ENCODE measurements around the gene TMEM247.

TMEM247 gene

DNA sequence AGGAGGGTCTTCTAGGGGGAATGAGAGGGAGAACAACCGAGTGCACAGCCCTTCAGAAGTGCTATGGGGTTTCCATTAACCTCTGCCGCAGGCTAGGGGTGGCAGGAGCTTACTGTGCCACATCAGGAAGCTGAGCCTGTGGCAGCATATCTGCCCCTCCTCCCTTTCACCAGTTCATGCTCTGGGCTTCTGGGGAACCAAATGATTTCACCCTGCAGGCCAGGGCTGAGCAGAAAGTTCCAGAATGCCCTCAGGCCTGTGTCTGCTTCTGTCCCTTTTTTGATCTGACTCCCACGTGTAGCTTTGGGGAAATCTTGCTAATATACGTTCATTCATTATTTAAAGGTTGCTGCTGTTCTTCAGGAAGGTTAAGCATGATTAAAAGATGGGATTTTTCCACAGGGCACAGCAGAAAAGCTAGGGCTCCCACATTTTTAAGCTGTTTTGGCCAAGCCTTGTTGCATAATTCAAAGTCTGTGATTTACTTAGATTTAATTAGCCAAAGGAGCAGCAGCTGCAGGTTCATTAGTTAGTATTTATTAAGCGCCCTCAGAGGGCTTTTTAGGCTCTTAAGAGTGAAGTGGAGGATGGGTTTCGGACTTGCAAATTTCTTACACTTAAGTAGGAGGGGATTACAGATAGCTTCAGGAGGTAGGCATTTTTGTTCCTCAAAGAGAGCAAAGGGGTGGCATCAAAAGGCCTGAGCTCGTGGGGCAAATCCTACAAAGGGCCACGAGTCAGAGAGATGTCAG lies 10.2 kb downstream of the TMEM247 start:
- H3K4me1 ChIP-seq (ENCODE audit: insufficient read depth, low read length): peaks cover 27% of the 10 kb centered on the region
- H3K9me3 ChIP-seq (ENCODE audit: control insufficient read depth, insufficient read depth, low read length): no peaks in the 10 kb centered on the region
- H3K36me3 ChIP-seq (ENCODE audit: insufficient read depth, low read length): no peaks in the 10 kb centered on the region
- H3K9ac ChIP-seq (ENCODE audit: low read depth, low read length): no peak overlapping the region

DNA sequence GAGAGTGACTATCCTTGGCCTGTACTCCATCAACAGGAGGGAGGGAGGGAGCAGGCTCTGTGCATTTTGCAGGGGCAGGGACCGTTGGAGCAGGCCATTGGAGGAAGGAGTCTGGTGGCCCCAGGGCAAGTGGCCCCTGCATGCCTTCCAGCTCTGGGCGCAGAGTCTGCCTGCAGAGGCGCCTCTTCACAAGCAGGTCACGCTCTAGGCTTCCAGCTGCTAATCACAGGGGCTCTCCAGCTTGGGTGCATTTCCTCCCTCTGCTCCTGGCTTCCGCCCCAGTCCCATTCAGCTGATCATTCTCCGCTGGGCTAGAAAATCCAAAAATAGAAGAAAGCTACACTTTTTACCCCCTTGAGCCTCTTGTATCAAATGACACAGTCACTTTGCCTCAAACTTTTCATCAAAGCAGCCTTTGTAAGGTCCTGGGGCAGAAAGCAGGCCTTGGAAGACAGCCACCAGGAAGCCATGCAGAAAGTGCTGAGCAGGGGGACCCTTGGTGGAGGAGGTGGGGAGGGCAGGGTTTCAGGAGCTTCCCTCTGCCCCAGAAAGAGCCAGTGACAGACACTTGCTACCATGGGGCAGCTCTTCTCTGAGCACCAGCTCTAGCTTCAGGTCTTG lies 11.3 kb downstream of the TMEM247 start:
- no peak overlapping the region for H3K9ac ChIP-seq (ENCODE audit: low read depth, low read length)
- no peaks in the 10 kb centered on the region for H3K9me3 ChIP-seq (ENCODE audit: control insufficient read depth, insufficient read depth, low read length)
- no peaks in the 10 kb centered on the region for H3K36me3 ChIP-seq (ENCODE audit: insufficient read depth, low read length)
- H3K4me1 ChIP-seq (ENCODE audit: insufficient read depth, low read length): peaks cover 27% of the 10 kb centered on the region

DNA sequence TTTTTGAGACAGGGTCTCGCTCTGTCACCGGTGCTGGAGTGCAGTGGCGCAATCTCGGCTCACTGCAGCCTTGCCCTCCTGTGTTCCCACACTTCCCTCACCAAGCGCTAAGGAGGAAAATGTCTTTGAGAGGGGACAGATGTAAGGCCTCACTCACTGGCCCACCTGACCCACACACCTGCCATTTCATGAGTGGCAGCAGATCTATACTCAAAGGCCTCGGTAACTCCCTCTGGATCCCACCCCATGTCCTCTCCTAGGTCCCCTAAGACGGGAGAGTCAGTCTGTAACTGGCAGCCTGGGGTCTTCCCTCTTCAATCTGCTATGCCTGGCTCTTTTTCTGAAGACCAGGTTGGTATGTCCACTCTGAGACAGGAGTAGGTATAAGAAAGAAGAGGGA lies 12.9 kb downstream of the TMEM247 start:
- H3K9ac ChIP-seq (ENCODE audit: low read depth, low read length): no peak overlapping the region
- no peaks in the 10 kb centered on the region for H3K36me3 ChIP-seq (ENCODE audit: insufficient read depth, low read length)
- no peaks in the 10 kb centered on the region for H3K9me3 ChIP-seq (ENCODE audit: control insufficient read depth, insufficient read depth, low read length)
- peaks cover 27% of the 10 kb centered on the region for H3K4me1 ChIP-seq (ENCODE audit: insufficient read depth, low read length)

DNA sequence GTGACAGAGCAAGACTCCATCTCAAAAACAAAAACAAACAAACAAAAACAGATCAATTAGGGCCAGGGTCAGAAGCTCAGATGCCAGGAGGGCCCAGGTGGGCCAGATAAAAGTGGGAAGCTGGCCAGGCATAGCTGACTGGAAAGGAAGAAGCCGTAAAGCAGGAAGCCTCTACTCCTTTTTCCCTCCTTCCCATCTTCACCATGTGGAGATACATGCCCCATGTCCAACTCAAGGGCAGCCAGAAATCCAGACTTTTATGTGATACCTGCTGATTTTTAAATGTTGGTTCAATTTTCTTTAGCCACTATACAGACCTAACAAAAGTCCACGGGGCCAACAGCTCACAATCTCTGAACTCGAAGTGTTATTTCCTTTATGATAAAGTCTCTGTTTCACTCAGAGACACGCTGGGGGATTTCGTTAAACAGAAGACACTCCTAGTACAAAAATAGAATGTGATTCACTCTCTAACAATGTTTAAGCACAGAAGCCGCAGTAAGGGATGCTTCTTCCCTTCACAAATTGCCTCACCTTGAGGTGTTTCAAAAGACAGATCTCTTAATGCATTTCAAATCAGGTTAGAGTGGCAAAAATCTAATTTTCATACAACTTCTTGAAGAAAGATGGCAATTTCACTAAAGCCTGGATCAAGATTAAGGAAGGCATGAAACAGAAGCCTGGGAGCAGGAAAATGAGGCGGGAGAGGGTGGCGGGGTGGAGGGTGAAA lies 14.0 kb downstream of the TMEM247 start:
- no peaks in the 10 kb centered on the region for H3K9me3 ChIP-seq (ENCODE audit: control insufficient read depth, insufficient read depth, low read length)
- H3K4me1 ChIP-seq (ENCODE audit: insufficient read depth, low read length): peaks cover 23% of the 10 kb centered on the region
- no peak overlapping the region for H3K9ac ChIP-seq (ENCODE audit: low read depth, low read length)
- no peaks in the 10 kb centered on the region for H3K36me3 ChIP-seq (ENCODE audit: insufficient read depth, low read length)

DNA sequence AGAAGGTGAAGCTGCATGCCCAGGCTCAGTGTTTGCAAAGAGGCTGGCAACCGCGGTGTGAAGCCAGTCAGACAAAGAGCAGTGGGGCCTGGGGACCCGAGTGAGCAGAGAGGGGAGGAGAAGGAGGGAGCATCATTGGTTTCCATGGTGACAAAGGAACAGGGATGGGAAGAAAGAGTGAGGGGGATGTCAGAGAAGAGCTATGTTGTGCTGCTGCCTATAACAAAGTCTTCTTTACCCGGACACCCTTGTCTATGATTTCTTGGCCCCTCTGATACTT lies 14.5 kb downstream of the TMEM247 start:
- peaks cover 22% of the 10 kb centered on the region for H3K4me1 ChIP-seq (ENCODE audit: insufficient read depth, low read length)
- no peaks in the 10 kb centered on the region for H3K9me3 ChIP-seq (ENCODE audit: control insufficient read depth, insufficient read depth, low read length)
- no peak overlapping the region for H3K9ac ChIP-seq (ENCODE audit: low read depth, low read length)
- no peaks in the 10 kb centered on the region for H3K36me3 ChIP-seq (ENCODE audit: insufficient read depth, low read length)

DNA sequence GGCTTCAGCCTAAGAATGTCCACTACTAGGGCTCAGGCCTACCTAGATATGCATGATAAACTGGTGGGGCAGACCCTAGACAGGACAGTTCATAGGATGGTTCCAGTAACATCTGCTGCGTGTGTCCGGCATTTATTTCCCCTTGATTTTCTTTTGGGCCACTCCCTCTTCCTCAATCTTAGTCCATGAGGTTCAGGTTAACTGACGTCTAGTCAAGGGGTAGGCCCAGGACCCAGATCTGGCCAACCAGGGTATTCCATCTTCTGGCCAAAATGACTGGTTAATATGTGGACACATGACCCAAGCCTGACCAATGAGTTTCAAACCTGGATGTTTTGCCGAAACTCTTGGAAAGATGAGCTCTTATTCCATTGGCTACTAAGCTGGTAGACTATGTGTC lies 15.2 kb downstream of the TMEM247 start:
- H3K4me1 ChIP-seq (ENCODE audit: insufficient read depth, low read length): peaks cover 15% of the 10 kb centered on the region
- no peaks in the 10 kb centered on the region for H3K36me3 ChIP-seq (ENCODE audit: insufficient read depth, low read length)
- H3K9me3 ChIP-seq (ENCODE audit: control insufficient read depth, insufficient read depth, low read length): no peaks in the 10 kb centered on the region
- H3K9ac ChIP-seq (ENCODE audit: low read depth, low read length): no peak overlapping the region

DNA sequence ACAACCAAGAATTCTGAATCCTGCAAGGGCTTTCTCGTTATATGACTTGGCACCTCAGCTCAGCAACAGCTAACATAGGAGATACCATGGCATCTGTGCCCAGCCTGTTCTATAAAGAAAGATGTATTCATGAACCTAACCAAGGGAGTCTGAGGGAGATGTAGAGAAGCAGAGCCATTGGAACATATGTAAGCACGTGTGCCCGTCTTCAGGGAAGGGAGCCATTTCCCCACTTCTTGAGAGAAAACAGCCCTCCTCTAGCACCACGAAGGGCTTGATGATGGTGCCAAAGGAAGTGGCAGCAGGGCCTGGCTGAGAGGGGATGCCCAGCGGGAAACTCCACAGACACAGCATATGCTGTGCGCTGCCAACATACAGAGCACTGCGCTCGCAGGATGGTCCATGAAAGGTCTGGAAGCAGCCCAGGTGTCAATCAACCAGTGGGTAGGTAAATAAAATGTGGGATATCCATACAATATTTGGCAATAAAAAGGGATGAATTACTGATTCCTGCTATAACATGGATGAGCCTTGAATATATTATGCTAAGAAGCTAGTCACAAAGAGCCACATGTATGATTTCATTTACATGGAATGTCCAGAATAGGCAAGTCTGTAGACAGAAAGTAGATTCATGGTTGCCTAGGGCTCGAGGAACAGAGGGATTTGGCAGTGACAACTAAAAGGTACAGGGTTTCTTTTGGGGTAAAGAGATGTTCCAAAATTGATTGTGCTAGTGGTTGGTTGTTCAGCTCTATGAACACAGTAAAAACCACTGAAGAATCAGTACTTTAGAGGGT lies 16.1 kb downstream of the TMEM247 start:
- Histone ChIP-seq H3K4me1 (ENCODE audit: insufficient read depth, low read length) (peaks cover 7% of the 10 kb centered on the region), H3K36me3 (ENCODE audit: insufficient read depth, low read length) (no peaks in the 10 kb centered on the region), H3K9ac (ENCODE audit: low read depth, low read length) (no peak overlapping the region), H3K9me3 (ENCODE audit: control insufficient read depth, insufficient read depth, low read length) (no peaks in the 10 kb centered on the region)

DNA sequence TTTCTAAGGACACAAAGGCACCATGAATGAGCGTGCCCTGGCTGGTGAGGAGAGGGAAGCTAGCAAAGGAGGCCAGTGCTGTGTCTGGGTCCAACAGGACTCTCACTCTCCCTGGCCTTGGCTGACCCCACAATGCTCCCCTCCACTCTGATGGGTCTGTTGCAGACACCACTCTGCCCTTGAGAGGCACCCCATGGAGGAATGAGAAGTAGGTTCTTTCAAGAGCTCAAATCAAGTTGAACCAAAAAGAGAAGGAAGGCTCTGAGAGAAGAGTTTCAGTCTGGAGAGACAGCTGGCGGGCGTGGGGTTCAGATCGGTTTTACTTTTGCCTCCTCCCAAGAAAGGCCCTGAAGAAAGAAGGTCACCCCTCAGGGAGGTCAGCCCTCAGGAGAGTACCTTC lies 18.4 kb downstream of the TMEM247 start:
- Histone ChIP-seq H3K4me1 (ENCODE audit: insufficient read depth, low read length) (no peaks in the 10 kb centered on the region), H3K9ac (ENCODE audit: low read depth, low read length) (no peak overlapping the region), H3K36me3 (ENCODE audit: insufficient read depth, low read length) (no peaks in the 10 kb centered on the region), H3K9me3 (ENCODE audit: control insufficient read depth, insufficient read depth, low read length) (no peaks in the 10 kb centered on the region)

DNA sequence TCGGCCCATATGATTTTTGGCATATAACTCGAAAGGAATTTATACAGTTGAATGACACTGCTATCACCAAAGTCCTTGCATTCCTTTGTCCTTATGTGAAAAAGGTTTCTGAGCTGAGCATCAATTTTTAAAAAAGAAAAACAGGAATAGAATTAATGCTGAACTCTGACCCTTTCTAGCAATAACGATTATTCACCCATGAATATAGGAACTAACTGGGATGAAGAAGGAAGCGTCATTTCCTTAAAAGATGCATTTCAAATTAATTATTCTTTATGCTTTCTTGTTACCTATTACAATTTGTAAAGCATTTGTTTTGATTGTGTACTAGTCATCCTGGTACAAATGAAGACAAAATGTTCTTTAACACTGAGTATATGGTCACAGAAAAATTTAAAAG lies 19.3 kb downstream of the TMEM247 start:
- no peaks in the 10 kb centered on the region for H3K4me1 ChIP-seq (ENCODE audit: insufficient read depth, low read length)
- H3K9ac ChIP-seq (ENCODE audit: low read depth, low read length): no peak overlapping the region
- no peaks in the 10 kb centered on the region for H3K36me3 ChIP-seq (ENCODE audit: insufficient read depth, low read length)
- H3K9me3 ChIP-seq (ENCODE audit: control insufficient read depth, insufficient read depth, low read length): no peaks in the 10 kb centered on the region

DNA sequence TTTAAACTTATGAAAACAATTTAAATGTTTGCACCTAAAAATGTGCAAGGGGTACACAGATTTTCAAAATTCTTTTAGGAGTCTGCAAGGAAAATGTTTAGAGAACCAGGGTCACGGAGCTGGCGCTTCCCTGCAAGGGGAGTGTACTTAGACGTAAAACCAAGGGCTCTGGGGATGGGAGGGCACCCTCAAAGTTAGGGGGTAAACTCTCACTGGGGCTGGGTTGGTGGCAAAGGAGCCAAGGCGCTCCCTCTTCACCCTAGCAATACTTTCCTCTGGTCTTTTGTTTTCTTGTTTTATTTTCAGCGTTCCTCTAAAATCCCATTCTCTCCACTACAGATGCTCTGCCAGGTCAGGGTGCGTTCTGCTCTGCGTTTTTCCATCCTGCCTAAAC lies 20.0 kb downstream of the TMEM247 start:
- H3K9me3 ChIP-seq (ENCODE audit: control insufficient read depth, insufficient read depth, low read length): no peaks in the 10 kb centered on the region
- H3K9ac ChIP-seq (ENCODE audit: low read depth, low read length): peak overlapping the region; percentile 70
- no peaks in the 10 kb centered on the region for H3K4me1 ChIP-seq (ENCODE audit: insufficient read depth, low read length)
- H3K36me3 ChIP-seq (ENCODE audit: insufficient read depth, low read length): no peaks in the 10 kb centered on the region

DNA sequence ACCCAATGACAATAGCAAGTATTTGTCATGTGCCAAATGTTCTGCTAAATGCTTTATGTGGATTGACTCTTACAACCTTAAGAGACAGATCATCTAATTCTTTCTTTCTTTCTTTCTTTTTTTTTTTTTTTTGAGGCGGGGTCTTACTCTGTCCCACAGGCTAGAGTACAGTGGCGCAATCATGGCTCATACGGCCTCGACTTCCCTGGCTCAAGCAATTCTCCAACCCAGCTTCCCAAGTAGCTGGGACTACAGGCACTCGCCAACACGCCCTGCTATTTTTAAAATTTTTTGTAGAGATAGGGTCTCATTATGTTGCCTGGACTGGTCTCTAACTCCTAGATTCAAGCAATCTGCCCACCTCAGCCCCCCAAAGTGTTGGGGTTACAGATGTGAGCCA lies 21.4 kb downstream of the TMEM247 start:
- Histone ChIP-seq H3K9me3 (ENCODE audit: control insufficient read depth, insufficient read depth, low read length) (no peaks in the 10 kb centered on the region), H3K4me1 (ENCODE audit: insufficient read depth, low read length) (no peaks in the 10 kb centered on the region), H3K36me3 (ENCODE audit: insufficient read depth, low read length) (no peaks in the 10 kb centered on the region), H3K9ac (ENCODE audit: low read depth, low read length) (no peak overlapping the region)

DNA sequence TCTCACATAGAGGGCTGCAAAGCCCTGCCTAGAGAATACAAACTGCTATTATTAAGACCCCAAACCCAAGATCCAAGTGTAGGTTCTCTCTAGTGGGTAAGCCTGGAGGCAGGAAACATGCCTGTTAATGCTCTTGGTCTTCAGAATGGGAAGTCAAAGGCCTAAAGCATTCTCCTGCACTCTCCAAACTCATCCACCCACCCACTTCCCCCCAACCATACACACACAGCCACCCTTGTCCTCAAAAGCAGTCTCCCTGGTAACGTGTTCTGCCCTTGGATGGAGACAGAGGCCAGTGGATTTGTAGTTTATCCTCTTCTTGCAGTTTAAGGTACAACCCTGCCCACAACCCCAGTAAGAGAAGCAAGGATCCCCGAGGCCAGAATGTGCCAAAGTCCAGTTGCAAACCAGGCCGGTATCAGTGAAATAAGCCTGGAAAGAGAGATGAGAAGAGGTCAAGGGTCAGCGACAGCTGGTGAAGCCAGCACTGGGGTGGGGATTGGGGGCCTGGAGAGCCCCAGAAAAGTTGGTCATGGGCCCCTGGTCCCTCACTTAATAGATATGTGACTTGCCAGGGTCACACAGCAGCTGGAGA lies 23.0 kb downstream of the TMEM247 start:
- Histone ChIP-seq H3K9me3 (ENCODE audit: control insufficient read depth, insufficient read depth, low read length) (no peaks in the 10 kb centered on the region), H3K36me3 (ENCODE audit: insufficient read depth, low read length) (no peaks in the 10 kb centered on the region), H3K9ac (ENCODE audit: low read depth, low read length) (no peak overlapping the region)

DNA sequence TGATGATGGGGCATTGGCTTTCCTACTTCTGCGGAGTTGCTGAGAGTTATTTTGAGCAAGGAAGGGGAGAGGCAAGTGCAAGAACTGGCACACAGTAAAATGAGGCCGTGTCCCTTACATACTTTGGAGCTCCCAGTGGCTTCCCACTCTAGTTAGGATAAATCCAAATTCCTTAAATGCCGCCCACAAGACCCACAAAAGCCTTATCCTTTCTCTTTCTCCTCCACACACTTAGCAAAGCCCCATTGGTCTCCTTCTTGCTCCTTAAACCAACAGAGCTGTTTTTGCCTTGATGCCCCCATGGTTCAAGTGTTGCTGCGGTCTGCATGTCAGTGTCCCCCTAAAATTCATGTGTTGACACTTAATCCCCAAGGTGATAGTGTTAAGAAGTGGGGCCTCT lies 24.3 kb downstream of the TMEM247 start:
- Histone ChIP-seq H3K36me3 (ENCODE audit: insufficient read depth, low read length) (no peaks in the 10 kb centered on the region), H3K4me1 (ENCODE audit: insufficient read depth, low read length) (peaks cover 7% of the 10 kb centered on the region; the same call in 1 of the 2 replicates), H3K9ac (ENCODE audit: low read depth, low read length) (no peak overlapping the region), H3K9me3 (ENCODE audit: control insufficient read depth, insufficient read depth, low read length) (no peaks in the 10 kb centered on the region)

More for the DNA sequence above, 23.0 kb downstream of the TMEM247 start:
- H3K4me1 ChIP-seq (ENCODE audit: insufficient read depth, low read length): peaks cover 7% of the 10 kb centered on the region; the same call in 1 of the 2 replicates

DNA sequence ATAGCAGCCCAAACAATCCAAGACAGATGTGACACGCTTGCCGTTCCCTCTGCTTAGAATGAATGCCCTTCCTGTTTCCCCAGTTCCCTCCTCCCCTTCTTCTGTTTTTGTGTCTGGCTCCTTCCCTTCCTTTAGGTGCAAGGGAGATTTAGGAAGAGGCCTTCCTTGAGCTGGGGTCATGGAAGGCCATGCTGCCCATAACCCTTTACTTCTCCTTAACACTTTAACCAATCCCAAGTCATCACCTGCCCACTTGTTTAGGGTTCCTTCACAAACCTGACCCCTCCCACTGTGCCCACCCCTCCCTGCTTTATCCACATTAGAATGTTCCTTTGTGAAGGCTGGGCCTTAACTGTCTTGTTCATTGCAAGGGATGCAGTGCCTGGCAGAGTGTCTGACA lies 24.9 kb downstream of the TMEM247 start:
- H3K36me3 ChIP-seq (ENCODE audit: insufficient read depth, low read length): no peaks in the 10 kb centered on the region
- H3K4me1 ChIP-seq (ENCODE audit: insufficient read depth, low read length): peaks cover 7% of the 10 kb centered on the region; the same call in 1 of the 2 replicates

More for the DNA sequence above, 24.9 kb downstream of the TMEM247 start:
- no peak overlapping the region for H3K9ac ChIP-seq (ENCODE audit: low read depth, low read length)
- H3K9me3 ChIP-seq (ENCODE audit: control insufficient read depth, insufficient read depth, low read length): no peaks in the 10 kb centered on the region

All from ES-I3 (cell line).